ENCODE measurements around the gene SEC14L2. TPM values are rescaled to one million over a fixed set of nuclear protein-coding genes. Genes with fewer than 3 reads are reported as not detected.

The SEC14L2 gene
- total RNA-seq: 17.4 and 25.0 TPM in 2 replicates

GRCh38 chr22:30396871-30397655, at the start of gene SEC14L2:
Gene SEC14L2 (plus strand): TSS chr22:30397018. CDS start chr22:30397117, 99 bp downstream.

GRCh38 chr22:30356449-30357235, 40.2 kb upstream of the SEC14L2 start, which contains the start of the genes CCDC157 and SF3A1:
Gene CCDC157 (plus strand): TSS chr22:30357007. CDS start chr22:30366001, 8,994 bp downstream.
Gene SF3A1 (minus strand): TSS chr22:30356894. CDS start chr22:30356792, 102 bp downstream.

DNA sequence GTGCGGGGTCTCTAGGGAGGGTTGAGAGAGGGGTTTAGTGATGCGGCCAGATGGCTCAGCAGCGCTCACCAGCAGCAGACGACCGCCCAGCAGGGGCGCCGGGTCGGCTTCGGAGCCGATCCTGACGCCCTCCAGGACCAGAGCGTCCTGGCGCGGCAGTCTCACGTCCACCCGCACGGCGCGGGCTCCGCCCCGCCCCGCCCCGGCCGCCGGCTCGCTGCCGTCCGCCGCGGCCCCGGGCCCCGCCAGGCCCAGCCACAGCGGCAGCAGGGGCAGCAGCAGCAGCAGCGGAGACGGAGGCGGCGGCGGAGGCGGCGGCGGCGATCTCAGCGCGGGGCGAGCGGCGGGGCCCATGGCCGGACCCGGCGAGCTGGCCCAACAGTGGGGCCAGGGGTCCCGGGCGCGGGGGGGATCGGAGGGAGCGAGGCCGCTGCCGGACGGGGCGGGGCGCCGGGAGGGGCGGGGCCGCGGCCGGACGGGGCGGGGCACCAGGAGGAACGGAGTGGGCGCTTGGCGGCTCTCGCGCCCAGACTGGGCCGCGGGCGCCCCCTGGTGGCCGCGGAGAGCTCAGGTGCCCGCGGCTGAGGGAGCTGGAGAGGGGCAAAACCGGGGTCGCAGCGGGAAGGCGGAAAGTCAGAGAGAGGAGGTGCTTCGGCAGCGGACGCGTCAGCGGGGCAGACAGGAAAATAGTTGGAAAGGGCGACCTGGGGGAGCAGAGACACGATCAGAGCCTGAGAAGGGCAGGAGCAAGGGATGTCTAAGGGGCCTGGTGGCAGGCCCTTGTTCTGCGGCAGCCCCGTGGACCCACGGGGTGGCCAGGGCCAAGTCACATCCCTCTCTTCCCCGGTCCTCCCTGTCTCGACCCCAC, 9.6 kb upstream of the SEC14L2 start, which contains the start of gene RNF215:
RNF215 (minus strand) TSS at position 452 of the 868 bp plus-strand sequence; CDS start at position 354, 98 bp downstream.

DNA sequence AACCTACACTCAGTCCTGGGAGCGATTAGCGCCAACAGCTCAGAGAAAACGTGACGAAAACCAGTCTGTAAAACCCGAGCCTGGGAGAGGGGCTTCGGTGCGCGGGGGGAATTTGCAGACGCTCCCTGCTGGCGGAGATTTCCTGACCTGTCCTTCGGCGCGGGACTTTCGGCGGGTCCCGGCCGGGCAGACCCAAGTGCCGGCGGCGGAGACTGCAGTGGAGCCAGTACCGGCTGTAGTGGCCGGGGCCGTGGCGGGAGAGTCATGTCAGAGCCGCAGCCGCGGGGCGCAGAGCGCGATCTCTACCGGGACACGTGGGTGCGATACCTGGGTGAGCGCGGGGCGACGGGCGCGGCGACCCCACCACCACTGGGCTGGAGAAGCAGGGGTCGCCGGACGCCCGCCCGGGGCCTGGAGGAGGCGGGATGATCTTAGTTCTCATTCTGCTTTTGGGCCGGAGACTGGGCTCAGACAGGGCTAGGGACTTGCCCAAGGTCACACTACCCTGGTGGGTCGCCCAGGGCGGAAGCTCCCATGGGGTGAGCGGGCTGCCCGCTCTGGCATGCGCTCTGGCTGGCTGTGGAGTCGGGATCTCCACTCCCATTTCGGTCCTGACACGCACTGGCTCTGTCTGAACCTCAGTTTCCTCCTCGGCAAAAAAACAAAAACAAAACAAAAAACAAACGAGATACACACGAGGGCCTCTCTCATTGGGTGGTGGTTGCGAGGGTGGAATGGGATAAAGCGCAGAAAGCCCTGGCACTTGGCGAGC, 29.0 kb downstream of the SEC14L2 start, which contains the start of gene MTFP1:
MTFP1 (plus strand) TSS at position 153 of the 772 bp plus-strand sequence; CDS start at position 265, 112 bp downstream.

DNA sequence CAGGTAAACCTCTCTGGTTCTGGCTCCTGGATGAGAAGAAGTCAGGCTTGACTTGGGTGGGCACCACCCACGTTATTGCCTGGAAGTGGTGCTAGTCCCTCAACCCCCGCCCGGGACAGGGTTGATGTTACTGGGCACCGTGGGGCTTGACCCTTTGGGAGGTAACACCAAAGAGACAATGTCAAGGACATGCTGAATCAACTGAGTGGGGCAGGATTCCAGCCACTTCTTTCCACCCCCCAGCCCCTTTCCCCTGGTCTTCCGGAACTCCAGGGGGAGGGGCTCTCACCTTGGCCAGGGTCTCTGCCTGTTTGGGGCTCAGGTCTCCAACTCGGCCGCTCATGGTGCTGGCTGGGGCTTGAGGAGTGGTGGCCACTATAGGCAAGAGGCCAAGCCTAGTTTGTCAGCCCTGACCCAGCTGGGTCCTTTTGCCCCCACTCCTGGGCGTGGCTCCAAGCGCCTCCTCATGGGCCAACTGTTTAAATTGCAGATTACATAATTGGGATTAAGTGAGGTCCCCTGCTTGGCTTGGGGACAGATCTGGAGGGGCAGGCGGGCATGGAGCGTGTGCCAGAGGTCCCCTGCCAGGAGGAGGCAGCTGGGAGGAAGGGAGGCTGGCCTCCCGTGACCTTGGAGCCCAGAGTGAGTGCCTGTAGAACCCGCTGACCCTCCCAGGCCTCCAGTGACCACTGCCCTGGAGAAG, 74.9 kb downstream of the SEC14L2 start, which contains the start of gene SEC14L3:
SEC14L3 (minus strand) TSS at position 402 of the 703 bp plus-strand sequence; CDS start at position 343, 59 bp downstream.

Small RNAs within 50 kb of the gene (small RNA-seq; reads per million reads assigned to genes)
- not detected for gene AC004832.3
- gene RNU6-564P: not detected

Other genes starting within 250 kb of the SEC14L2 start
- gene LIF, start 150.3 kb upstream of the SEC14L2 start, total RNA-seq: 1.5 and 3.1 TPM in 2 replicates
- gene OSM, start 130.2 kb upstream of the SEC14L2 start, total RNA-seq: not detected in 2 replicates
- gene CASTOR1, start 107.5 kb upstream of the SEC14L2 start, total RNA-seq: 2.3 and 2.9 TPM in 2 replicates
- gene TBC1D10A, start 70.1 kb upstream of the SEC14L2 start, total RNA-seq: 12.9 and 15.6 TPM in 2 replicates
- gene SF3A1, start 40.1 kb upstream of the SEC14L2 start, total RNA-seq: 19.5 and 41.4 TPM in 2 replicates
- gene CCDC157, start 40.0 kb upstream of the SEC14L2 start, total RNA-seq: 1.1 and 1.6 TPM in 2 replicates
- 12.9 and 14.5 TPM in 2 replicates for gene RNF215, start 9.6 kb upstream of the SEC14L2 start, total RNA-seq
- 6.6 and 10.9 TPM in 2 replicates for gene MTFP1, start 28.8 kb downstream of the SEC14L2 start, total RNA-seq
- not detected in 2 replicates for gene SEC14L3, start 75.0 kb downstream of the SEC14L2 start, total RNA-seq
- 0.78 and 1.1 TPM in 2 replicates for gene SEC14L4, start 108.7 kb downstream of the SEC14L2 start, total RNA-seq
- gene SEC14L6, start 149.7 kb downstream of the SEC14L2 start, total RNA-seq: under 0.01 TPM in 1 of 2 replicates, not detected in the other
- not detected in 2 replicates for gene GAL3ST1, start 177.6 kb downstream of the SEC14L2 start, total RNA-seq
- gene PES1, start 194.9 kb downstream of the SEC14L2 start, total RNA-seq: 113 and 115 TPM in 2 replicates
- 7.7 and 11.3 TPM in 2 replicates for gene TCN2, start 210.2 kb downstream of the SEC14L2 start, total RNA-seq
- 25.0 and 103 TPM in 2 replicates for gene SLC35E4, start 238.8 kb downstream of the SEC14L2 start, total RNA-seq